Measurements from ENCODE around the gene CDH12.
A peak's percentile ranks its signal among the peaks of the same experiment; 100 is the strongest.

The CDH12 gene

DNA sequence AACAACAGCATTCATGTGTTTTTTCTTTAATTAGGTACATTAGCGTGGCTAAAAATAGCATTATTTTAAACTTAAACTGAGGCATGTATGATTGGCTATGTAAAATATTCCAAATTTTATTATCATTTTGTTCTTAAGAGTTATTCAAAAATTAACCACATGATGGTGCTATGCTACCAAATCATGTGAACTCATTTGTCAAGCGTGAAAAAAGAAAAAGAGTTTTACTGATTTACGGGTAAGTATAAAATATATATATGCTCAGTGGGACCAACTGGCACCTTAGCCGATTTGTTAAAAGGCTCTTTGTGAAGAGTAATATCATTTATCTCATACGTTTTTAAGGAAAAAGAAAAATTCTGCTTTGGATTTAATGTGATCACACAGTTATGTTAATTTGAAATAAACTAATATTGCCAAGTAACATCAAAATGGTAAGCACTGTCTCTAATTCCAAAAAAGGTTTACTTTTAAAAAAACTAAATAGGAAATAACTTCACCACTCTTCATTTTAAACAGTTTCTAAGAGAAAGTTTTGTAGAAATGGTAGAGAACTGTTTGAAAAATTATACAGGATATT, 1042.3 kb downstream of the CDH12 start:
- TF ChIP-seq, protein P1, sequence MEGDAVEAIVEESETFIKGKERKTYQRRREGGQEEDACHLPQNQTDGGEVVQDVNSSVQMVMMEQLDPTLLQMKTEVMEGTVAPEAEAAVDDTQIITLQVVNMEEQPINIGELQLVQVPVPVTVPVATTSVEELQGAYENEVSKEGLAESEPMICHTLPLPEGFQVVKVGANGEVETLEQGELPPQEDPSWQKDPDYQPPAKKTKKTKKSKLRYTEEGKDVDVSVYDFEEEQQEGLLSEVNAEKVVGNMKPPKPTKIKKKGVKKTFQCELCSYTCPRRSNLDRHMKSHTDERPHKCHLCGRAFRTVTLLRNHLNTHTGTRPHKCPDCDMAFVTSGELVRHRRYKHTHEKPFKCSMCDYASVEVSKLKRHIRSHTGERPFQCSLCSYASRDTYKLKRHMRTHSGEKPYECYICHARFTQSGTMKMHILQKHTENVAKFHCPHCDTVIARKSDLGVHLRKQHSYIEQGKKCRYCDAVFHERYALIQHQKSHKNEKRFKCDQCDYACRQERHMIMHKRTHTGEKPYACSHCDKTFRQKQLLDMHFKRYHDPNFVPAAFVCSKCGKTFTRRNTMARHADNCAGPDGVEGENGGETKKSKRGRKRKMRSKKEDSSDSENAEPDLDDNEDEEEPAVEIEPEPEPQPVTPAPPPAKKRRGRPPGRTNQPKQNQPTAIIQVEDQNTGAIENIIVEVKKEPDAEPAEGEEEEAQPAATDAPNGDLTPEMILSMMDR (IDR thresholded peaks at IDR 0.05; ENCODE audit: insufficient read depth, low read depth, low read length, missing control alignments): peak; percentile 13
- peak; percentile 3 for DNase-seq (ENCODE audit: low read depth)
- no peak overlapping the region for H3K4me3 ChIP-seq (ENCODE audit: low read depth, low read length)

DNA sequence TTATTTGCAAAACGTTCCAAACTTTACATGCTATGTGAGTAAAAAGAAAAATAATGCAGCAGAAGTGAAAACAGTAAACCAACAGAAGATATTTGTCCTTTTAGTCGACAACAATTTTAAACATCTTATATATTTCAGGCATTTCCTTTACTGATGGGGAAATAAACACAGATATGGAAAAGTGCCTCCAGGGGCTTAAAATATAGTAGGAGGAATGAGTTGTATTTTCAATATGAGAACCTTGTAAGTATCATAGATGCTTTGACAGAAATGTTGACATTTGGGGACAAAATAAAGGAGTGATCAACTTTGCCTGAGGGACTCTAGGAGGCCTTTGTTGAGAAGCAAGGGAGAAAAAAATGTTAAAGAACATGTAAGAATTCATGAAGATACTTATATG, 1043.5 kb downstream of the CDH12 start:
- TF ChIP-seq, protein P1 (IDR thresholded peaks at IDR 0.05; ENCODE audit: insufficient read depth, low read depth, low read length, missing control alignments): no peak
- H3K4me3 ChIP-seq (ENCODE audit: low read depth, low read length): no peak overlapping the region
- DNase-seq (ENCODE audit: low read depth): no peak

DNA sequence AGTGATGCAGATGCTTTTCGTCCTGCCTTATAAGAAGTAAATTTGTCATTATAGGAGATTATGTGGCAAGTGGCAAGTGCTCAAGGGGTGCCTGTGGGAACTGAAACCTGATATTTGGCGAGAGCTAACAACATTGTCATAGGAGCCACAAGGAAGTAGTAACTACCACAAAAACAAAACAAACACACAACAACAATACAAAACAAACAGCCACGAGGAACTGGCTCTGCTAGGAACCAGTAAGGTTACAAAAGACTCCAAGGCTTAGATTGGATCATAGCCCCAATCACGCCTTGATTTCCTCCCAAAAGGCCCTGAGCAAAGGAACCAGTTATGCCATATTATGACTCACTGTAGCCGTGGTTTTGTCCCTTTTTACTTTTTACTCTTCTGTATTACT, 1045.2 kb downstream of the CDH12 start:
- DNase-seq (ENCODE audit: low read depth): peak; percentile 1
- TF ChIP-seq, protein P1 (IDR thresholded peaks at IDR 0.05; ENCODE audit: insufficient read depth, low read depth, low read length, missing control alignments): no peak
- H3K4me3 ChIP-seq (ENCODE audit: low read depth, low read length): no peak overlapping the region

DNA sequence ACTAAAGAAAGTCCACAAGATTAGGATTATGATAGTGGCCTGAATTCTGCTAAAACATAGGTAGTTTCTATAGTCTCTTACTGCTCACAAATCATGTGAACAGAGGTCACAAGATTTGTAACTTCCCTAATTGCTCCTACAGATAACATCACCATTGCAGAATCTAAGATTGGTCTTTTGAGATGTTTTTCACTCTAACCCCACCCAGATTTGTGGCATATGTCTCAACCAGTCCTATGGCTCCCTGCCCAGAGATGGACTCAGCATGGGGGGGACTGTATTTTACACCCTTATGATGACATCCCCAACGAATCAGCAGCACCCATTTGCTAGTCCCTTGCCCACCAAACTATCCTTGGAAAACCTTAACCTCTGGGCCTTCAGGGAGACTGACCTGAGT, 1046.2 kb downstream of the CDH12 start:
- no peak overlapping the region for H3K4me3 ChIP-seq (ENCODE audit: low read depth, low read length)
- TF ChIP-seq, protein P1 (IDR thresholded peaks at IDR 0.05; ENCODE audit: insufficient read depth, low read depth, low read length, missing control alignments): no peak
- no peak for DNase-seq (ENCODE audit: low read depth)

DNA sequence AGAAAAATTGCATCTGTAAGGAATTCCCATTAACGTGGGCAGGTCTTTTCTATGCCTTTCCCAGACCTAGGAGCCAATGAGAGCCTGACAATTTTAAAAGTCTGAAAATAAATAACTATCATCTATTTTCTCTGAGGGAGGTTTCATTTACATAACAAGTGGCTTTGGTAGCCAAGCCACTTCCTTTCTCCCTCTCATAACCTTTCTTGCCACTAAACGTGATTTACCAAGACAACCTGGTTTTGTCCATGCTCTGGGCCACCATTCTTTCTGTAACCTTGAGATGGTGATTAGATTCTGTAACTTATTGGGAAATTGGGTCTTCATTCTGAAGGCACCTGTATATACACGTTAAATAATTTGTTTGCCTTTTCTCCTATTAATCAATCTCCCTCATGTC, 1046.9 kb downstream of the CDH12 start:
- TF ChIP-seq, protein P1 (IDR thresholded peaks at IDR 0.05; ENCODE audit: insufficient read depth, low read depth, low read length, missing control alignments): no peak
- DNase-seq (ENCODE audit: low read depth): no peak
- no peak overlapping the region for H3K4me3 ChIP-seq (ENCODE audit: low read depth, low read length)

DNA sequence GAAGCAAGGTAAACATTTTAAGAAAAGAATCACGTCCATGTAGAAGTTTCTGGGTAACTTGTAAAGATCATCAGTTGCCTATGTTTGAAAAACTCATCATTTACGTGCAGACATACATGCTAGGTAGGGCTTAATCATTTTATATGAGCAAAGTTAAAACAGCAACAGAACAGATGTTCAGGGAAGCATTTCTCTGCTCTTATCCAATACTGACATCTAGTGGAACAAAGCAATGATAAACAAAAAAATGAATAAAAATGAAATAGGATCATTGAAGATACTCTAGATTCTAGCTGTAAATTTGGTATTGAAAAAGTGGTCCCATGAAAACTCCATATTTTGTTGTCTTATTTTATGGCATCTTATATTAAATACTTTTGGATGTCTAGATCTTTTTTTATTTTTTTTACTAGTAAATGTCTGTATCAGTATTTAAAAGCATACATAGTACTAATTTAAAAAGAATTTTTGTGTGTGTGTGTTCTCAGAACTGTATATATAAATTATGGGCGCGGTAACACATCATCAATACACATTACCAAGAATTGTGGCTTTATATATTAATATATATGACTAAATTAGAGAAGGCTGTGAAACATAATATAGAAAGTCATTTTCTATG, 1050.2 kb downstream of the CDH12 start:
- no peak overlapping the region for H3K4me3 ChIP-seq (ENCODE audit: low read depth, low read length)
- TF ChIP-seq, protein P1 (IDR thresholded peaks at IDR 0.05; ENCODE audit: insufficient read depth, low read depth, low read length, missing control alignments): peak; percentile 39
- peak; percentile 3 for DNase-seq (ENCODE audit: low read depth)

DNA sequence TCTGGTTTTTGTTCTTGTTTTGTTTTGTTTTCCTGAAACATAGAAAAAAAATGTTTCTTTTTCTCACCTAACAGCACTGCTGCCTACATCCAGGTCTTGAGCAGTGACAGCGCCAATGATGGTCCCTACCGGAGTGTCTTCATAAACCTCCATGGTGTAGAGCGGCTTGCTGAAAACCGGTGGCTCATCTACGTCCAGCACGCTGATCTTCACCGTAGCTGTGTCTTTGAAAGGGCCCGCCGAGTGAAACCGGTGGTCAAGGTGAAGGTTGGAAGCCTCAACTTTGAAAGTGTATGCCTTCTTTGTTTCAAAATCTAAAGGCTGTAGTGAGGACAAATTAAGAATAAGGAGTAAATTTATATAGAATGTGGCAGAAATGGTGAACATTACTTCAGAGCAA, 1051.0 kb downstream of the CDH12 start:
- no peak for DNase-seq (ENCODE audit: low read depth)
- TF ChIP-seq, protein P1 (IDR thresholded peaks at IDR 0.05; ENCODE audit: insufficient read depth, low read depth, low read length, missing control alignments): no peak
- no peak overlapping the region for H3K4me3 ChIP-seq (ENCODE audit: low read depth, low read length)
